ENCODE measurements around the gene ABCA12. TPM values are rescaled to one million over a fixed set of nuclear protein-coding genes. Genes with fewer than 3 reads are reported as not detected.

ABCA12 gene
- total and polyA plus RNA-seq, 12 donors, result under 0.01 to 0.04 TPM; not detected in 10

- Histone ChIP-seq H3K9me3 (replicated peaks in 1 of 3) (no peaks in the 10 kb centered on the region), H3K27ac (no peak overlapping the region), H3K4me3 (no peak overlapping the region), H3K36me3 (replicated peaks in 1 of 2) (no peaks in the 10 kb centered on the region), H3K27me3 (no peaks in the 10 kb centered on the region), H3K4me1 (replicated peaks in 1 of 2) (no peaks in the 10 kb centered on the region)
- no peak for DNase-seq
- intact Hi-C loops (cut with DNase I), result no loop called here
- TF ChIP-seq POLR2A (IDR thresholded peaks at IDR 0.05) (no peak), CTCF (IDR thresholded peaks at IDR 0.05) (peak in 3 of 6 experiments; percentile 9 to 14 (median 13))
These were observed 177.7 kb downstream of the ABCA12 start for GRCh38 chr2:214960677-214961076.

- Histone ChIP-seq H3K27ac (no peak overlapping the region), H3K4me3 (no peak overlapping the region), H3K36me3 (replicated peaks in 1 of 2) (no peaks in the 10 kb centered on the region), H3K27me3 (no peaks in the 10 kb centered on the region), H3K9me3 (replicated peaks in 1 of 3) (no peaks in the 10 kb centered on the region), H3K4me1 (replicated peaks in 1 of 2) (no peaks in the 10 kb centered on the region)
- no peak for DNase-seq
- intact Hi-C loops (cut with DNase I), result no loop called here
- 75 to 84% (median 82%) methylated on average over 2 of the region's 2 CpGs for WGBS, 4 donors
- TF ChIP-seq CTCF (IDR thresholded peaks at IDR 0.05) (no peak), POLR2A (IDR thresholded peaks at IDR 0.05) (no peak)
These were observed 191.5 kb downstream of the ABCA12 start for GRCh38 chr2:214946949-214947348.

GRCh38 chr2:214934006-214934405 lies 204.4 kb downstream of the ABCA12 start:
- H3K27me3 ChIP-seq, result no peaks in the 10 kb centered on the region
- TF ChIP-seq POLR2A (IDR thresholded peaks at IDR 0.05), result no peak
- no peaks in the 10 kb centered on the region for H3K9me3 ChIP-seq (replicated peaks in 1 of 3)
- no peaks in the 10 kb centered on the region for H3K4me1 ChIP-seq (replicated peaks in 1 of 2)
- 82 to 85% (median 84%) methylated on average over 4 of the region's 4 CpGs for WGBS, 4 donors
- DNase-seq, result no peak
- H3K36me3 ChIP-seq (replicated peaks in 1 of 2), result no peaks in the 10 kb centered on the region
- H3K27ac ChIP-seq, result no peak overlapping the region
- no peak overlapping the region for H3K4me3 ChIP-seq
- intact Hi-C loops (cut with DNase I), result no loop called here

- no peaks in the 10 kb centered on the region for H3K27me3 ChIP-seq
- DNase-seq, result no peak
- H3K27ac ChIP-seq, result no peak overlapping the region
- H3K4me3 ChIP-seq, result no peak overlapping the region
- intact Hi-C loops (cut with DNase I), result no loop called here
- TF ChIP-seq POLR2A (IDR thresholded peaks at IDR 0.05) (no peak), CTCF (IDR thresholded peaks at IDR 0.05) (no peak)
- no peaks in the 10 kb centered on the region for H3K9me3 ChIP-seq (replicated peaks in 1 of 3)
- H3K36me3 ChIP-seq (replicated peaks in 1 of 2), result no peaks in the 10 kb centered on the region
- H3K4me1 ChIP-seq (replicated peaks in 1 of 2), result no peaks in the 10 kb centered on the region
- WGBS, 4 donors, result 38 to 58% (median 53%) methylated on average over 6 of the region's 6 CpGs
These were observed 233.8 kb downstream of the ABCA12 start for GRCh38 chr2:214904634-214905033.

- Histone ChIP-seq H3K27me3 (no peaks in the 10 kb centered on the region), H3K4me3 (no peak overlapping the region), H3K36me3 (replicated peaks in 1 of 2) (no peaks in the 10 kb centered on the region), H3K27ac (no peak overlapping the region), H3K9me3 (replicated peaks in 1 of 3) (no peaks in the 10 kb centered on the region), H3K4me1 (replicated peaks in 1 of 2) (no peaks in the 10 kb centered on the region)
- TF ChIP-seq CTCF (IDR thresholded peaks at IDR 0.05) (no peak), POLR2A (IDR thresholded peaks at IDR 0.05) (no peak)
- no peak for DNase-seq
- WGBS, 4 donors, result 52 to 63% (median 57%) methylated on average over 1 of the region's 1 CpG
- intact Hi-C loops (cut with DNase I), result no loop called here
These were observed 234.2 kb downstream of the ABCA12 start for GRCh38 chr2:214904176-214904575.
